Limb (tissue), 2 donors: ENCODE measurements around the gene EPHB2.

Experiments used
- DNase-seq, 2 donors: peaks; one replicate each; pipeline ENCODE4 v3.0.0-alpha.2; 2016; ENCODE audit errors: extremely low spot score in 2 of 2

EPHB2 gene

DNA sequence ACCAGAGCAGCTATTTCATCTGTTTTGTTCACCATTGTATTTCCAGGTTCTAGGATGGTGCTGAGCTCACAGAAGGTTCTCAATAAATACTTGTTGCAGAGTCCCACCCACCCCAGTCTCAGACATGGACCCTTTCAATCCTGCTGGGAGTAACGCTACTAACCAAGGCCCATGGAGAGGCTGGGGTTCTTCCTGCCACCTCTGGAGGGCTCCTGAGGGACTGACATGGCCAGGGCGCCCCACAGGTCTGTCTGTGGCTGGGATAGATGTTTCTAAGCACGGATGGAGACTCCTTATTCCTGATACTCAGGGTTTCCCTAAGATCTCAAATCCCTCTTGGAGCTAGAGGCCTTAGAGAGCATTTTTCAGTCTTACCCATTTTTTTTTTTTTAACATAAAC, 87.4 kb downstream of the EPHB2 start:
- no peak for DNase-seq

DNA sequence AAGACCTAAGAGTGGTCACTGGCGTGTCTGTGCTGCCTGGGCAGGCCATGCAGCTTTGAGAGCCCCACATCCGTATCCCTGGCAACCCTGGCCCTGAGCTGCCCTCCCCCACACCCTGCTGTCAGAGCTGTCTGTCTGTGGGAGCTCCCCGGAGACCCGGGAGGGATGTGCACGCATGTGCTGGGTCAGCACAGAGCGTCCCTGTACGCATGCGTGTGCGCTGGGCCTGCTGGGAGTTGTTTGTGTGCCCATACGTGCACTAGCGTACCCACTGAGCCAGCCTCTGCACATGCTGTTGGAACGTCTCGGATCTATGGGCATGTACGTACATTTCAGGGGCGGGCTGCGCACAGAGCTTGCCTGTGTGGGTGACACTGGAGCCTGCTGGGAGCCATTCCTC, 89.3 kb downstream of the EPHB2 start:
- DNase-seq = no peak

DNA sequence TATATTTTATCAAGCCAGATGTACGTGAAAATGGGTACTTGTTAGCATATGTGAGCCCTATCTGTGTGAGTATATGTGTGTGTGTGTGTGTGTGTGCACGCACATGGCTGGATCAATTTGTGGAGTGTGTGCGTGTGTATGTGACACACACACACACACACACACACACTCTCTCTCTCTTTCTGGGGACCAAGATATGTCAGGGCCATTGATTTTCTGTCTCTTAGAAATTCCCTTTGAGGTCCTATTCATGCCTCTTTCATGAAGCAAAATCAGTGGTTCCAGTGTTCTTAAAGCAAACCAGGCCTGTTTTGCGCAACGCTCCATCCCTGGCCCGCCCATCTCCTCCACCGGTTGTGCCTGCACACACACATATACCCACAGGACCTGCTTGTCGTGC, 90.0 kb downstream of the EPHB2 start:
- DNase-seq = no peak

DNA sequence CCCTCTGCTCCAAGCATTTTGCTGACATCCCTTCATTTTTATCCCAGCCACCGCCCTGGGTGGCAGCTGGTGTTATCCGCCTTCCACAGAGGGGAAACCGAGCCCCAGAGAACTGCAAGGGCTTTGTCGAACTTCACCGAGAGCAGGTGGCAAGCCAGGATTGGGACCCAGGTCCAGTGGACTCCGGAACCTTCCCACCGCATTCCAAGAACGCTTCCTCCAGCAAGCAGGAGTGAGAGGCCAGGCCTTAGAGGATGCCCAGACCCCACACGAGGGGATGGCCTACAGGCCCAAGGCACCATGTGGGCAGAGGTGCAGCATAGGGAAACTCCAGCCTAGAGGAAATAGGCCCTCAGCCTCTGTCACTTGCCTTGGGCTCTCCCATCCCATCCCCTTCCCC, 90.7 kb downstream of the EPHB2 start:
- DNase-seq = no peak

DNA sequence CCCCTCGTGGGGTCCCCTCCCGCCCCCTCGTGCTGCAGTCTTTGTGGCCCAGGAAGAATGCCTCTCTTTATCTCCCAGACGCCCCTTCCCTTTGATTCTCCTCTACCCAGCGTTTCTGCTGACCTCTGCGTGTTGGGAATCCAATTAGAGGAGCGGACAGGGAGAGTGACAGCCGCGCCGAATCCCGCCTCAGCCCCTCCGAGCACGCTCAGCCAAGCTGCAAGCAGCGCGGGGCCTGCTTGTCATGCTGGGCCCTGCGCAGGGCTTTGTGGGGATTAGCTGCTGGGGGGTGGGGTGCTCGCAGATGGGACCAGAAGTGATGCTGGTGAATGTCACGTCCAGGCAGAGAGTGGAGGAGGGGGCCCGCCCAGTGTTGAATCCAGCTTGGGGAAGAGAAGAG, 91.1 kb downstream of the EPHB2 start:
- DNase-seq = peak in 1 of 2 donors; percentile 69

DNA sequence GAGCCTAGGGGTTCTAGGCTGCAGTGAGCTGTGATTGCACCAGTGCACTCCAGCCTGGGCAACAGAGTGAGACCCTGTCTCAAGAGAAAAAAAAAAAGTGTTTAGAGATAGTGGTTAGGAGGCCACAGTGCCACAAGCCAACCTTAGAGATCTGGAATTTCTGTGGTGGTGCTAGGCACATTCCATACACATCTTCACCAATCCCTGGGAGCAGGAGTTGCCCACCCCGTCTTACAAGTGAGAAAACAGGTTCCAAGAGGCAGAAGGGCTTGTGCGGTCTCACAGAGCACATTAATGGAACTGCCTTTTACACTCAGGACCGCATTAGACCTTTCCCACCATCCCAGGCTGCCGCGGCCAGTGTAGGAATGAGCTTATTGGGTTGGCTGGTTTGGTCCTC, 93.2 kb downstream of the EPHB2 start:
- no peak for DNase-seq

DNA sequence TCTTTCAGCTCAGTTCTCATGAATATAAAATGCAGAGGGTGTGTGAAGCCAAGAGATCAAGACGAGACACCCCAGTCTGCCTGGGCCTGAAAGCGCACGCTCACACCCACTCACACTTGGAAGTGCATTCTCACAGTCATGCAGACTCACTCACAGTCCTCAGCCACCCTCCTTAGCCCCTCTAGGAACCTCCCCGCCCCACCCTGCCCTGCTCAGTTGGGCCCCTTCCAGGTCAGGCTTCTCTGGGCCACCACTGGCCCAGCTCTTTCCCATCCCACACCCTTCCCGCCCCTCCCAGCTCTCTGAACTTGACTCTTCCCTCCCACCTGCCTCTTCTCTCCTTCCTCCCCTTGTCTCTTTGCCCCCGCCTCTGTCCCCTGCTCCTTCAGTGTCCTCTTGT, 93.8 kb downstream of the EPHB2 start:
- no peak for DNase-seq

DNA sequence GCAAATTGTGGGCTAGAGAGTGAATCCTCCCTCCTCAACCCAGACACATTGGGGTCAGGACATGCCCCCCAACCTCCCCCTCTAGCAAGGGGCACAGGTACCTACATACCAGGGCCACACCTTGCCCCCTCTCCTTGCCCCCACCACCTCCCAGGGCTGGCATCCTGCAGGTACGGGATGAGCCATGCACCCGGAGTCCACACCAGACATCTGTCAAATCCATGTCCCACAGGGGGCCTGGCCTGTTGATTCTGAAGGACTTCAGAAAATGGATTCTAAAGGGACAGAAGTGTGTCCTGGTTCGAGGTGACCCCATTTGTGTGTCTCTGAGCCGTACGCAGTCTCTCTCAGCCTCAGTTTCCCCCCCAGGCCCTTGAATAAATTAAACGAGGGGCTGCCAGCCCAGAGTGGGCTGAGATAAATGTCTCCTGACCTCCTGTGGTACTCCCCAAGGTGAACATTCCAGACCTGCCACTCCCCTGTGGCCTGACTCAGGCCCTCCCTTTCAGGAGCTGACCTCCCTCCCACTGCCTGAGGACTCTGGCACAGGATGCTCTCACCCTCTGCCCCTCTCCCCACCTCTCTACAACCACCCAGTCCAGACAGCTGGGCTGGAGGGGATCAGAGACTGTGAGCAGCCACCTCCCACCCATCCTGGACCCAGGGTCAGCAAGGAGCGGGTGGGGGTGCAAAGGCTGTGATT, 94.5 kb downstream of the EPHB2 start:
- no peak for DNase-seq

DNA sequence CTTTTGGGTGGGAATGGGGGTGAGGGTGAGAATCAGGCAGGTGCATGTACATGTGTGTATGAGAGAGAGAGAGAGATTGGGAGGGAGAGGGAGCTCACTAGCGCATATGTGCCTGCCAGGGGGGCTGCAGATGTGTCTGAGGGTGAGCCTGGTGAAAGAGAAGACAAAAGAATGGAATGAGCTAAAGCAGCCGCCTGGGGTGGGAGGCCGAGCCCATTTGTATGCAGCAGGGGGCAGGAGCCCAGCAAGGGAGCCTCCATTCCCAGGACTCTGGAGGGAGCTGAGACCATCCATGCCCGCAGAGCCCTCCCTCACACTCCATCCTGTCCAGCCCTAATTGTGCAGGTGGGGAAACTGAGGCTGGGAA, 95.0 kb downstream of the EPHB2 start:
- DNase-seq = no peak

DNA sequence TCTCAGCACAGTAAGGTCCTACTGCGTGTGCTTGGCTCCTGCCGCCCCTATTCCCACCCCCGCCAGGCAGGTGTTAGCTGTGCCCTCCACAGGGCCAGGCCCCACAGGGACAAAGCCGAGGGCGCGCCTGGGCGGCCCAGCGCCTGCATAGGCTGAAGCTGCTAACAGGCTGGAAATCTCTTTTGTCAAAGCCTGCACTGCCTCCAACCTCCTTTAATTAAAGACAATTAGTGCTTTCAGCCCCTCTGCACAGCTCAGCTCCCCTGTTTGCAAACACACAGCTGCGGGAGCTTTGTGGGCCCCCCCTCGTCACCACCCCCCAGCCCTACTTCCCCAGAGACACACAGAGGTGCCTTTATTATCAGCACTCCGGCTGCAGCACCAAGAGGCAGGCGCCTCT, 95.9 kb downstream of the EPHB2 start:
- DNase-seq = no peak

DNA sequence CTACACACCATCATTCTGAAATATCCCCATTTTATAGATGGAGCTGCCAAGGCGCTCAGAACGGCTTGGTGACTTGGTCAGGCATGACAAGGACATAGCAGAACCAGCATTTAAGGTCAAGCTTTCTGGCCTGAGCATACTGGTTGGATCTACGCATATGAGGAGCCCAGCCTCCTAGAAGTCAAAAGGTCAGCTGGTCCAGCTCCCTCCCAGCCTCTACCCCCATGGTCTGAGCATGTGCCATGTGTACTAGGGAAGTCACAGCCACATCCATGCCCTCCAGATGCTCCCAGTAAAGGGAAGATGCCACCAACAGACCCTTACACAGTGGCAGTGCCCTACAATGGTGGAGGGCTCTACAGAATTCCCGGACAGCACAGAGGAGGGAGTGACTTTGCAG, 96.7 kb downstream of the EPHB2 start:
- DNase-seq = no peak

DNA sequence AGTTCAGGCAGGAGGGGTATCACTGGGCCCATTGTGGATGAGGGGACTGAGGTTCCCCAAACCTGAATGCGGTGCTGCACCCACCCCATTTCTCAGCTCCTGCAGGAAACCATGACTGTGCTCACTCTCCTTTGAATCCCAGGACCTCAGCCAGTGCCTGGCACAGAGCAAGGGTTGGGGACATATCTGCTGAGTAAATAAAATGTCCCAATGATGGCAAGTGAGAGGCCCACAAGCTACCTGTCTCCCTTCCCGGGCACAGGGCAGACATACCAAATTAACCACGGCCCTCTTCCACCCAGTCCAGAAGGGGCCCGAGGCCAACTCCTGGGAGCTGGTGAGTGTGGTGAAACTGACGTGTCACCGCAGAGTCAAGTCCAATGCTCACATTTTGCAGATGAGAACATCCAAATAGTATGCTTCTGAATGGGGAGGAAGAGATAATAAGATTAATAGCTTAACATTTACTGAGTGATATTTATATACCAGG, 97.6 kb downstream of the EPHB2 start:
- no peak for DNase-seq

DNA sequence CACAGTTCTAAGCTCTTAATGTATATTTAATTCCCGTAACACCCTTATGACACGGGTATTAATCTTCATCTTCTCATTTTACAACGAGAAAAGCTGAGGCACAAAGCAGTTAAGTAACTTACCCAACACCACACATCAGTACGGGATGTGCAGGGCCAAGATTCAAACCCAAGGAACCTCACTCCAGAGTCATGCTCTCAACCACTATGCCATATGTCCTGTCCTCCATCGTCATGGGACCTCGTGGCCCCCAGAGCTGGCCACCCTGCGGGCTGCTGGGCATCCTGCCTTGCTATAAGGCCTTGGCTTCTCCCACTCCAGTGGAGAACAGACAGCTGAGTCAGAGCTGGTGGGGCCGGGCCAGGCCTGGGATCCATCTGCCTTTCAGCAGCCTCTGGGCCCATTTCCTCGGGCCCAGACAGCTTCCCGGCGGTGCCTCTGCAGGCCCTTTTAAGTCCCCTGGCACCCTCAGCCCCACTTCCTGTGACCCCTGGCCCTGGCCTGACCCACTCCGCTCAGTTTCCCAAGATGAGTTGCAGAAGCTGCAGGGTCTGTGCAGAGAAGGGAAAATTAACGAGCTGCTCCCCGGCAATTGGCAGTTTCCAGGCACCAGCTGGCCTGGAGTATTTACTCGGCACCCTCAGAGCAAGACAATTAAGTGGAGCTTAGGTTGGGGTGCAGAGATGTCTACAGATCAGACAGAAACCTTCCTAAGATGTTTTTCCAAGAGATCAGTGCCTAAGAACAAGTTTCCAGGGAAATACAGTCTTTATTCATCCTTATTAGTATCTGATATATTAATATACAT, 98.2 kb downstream of the EPHB2 start:
- no peak for DNase-seq

DNA sequence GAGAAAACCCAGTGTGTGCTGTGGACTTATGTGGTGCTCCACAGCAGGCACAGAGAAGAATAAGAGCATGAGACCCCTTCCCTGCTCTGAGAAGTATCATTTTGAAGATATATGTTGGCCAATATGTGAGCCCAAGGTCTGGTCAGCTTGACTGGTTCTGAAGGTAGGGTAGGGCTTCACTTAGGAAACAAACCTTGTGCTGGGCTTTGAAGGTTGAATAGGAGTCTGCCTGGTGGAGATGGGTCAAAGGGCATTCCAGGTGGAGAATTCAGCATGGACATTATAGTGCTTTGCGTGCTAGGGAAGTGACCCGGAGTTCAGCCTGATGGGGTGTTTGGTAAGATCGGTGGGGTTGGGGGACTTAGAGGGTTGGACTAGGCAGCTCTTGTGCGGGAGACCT, 99.1 kb downstream of the EPHB2 start:
- DNase-seq = no peak

DNA sequence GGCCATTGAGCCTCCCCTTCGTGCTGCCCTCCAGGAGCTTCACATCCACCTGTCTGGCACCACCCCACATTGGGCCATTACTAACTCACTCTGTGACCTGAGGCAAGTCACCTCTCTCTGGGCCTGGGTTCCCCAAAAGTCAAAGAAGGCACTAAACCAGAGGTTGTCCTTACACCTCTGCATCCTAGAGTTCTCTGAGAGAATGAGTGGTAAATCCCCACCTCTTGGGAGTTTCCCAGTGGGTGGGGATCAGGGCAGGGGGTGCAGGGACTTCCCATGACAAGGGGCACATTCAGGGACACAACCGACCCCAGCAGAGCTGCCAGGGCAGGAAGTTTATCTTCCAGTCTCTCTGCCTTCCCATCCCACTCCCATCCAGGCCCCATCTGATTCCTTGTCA, 99.7 kb downstream of the EPHB2 start:
- no peak for DNase-seq

DNA sequence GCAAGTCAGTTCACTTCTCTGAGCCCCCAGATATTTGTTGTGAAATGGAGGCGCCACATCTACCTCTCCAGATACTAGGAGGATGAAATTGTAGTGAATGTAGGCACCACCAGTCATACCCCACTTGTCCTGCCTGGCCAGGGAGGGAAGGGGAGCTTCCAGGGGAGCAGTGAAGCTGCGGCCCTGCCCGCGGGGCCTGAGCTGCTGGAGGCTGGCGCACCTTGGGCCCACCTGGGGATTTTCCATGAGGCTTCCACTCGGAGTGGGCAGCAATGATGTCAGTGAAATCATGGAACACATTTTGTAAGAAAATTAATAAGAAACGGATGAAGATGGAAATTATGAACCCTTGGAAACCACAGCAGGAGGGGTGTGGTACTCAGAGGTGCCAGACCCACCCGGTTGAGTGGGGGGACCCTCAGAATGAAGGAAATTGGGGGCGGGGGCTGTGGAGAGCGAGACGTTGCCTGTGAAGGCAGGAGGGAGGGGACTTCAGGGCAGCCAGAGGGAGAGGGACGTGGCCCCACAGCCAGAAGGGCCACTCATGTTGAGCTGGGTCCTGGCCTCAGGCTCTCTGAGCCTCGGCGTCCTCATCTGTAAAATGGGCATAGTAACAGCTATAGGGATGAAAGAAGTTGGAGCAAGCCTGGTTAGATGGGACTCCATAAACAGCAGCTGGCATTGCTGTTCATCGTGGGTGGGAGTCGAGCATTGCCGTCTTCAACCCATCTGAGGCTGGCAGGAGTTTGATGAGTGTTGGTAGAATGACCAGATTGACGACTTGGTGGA, 101.6 kb downstream of the EPHB2 start:
- no peak for DNase-seq

DNA sequence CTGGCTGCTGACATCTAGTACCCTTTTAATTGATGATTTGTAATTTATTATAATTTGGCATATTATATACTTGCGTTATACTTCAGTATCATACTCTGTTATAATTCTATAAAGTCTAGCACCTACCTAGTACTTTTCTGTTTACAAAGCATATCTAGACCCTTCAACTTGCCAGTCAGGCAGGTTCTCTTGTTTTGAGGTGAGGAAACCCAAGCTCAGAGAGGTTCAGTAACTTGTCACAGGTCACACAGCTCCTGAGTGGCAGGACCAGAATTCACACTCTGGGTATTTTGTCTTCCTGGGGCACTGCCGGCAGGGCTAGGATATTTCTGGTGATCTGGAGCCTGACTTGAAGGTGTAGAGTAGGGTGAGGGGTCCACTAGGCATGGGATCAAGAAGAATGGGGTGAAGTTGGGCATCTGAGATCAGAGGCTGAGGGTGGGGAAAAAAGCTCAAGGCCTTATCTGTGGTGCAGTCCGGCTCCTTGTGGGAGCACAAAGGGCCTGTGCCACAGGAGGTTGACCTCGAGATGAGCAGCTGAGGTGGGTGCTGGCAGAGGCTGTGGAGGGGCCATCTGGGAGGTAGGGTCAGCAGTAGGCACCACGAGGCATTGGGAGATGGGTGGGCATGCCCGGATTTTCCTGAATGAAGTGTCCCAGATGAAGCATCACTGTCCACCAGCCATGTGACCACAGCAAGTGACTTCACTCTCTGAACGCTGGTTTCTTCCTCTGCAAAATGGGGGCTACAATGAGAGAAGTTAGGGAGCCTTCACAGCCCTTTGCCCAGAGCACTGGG, 102.6 kb downstream of the EPHB2 start:
- no peak for DNase-seq

DNA sequence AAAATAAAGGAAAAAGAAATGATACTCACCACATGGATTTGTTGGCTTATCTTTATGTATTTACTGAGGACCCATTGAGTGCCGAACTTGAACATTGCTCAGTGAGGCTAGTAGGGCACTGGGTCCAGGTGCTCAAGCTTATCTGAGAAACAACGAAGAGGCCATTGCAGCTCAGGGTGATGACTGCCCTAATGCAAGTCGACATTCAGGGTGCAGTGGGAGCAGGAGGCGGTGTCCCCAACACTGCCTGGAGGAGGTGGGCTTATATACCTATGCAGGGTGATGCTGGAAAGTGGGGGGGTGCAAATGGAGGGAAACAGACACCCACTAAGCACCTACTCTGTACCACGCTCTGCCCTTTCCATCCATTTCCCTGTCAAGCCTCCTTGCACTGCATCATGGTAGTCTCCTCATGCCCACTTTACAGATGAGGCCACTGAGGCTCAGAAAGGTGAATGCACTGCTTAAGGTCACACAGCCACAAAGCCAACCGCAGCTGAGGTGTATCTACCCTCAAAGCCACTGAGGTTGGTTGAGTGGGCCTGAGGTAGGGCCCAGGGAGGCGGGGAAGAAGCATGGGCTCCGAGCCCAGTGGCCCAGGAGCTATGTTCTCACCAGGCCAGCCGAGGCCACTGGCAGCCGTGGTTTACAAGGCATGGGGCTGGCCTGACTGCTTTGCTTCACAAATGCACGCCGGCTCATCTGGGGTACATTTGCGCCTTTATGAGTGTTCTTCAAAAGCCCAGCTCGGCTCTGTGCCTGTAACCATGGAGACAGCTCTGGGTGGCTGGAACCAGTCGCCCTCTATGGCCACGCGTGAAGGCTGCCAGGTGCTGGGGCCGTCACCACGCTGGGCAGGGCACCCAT, 103.8 kb downstream of the EPHB2 start:
- peak; percentile 59 to 80 for DNase-seq

DNA sequence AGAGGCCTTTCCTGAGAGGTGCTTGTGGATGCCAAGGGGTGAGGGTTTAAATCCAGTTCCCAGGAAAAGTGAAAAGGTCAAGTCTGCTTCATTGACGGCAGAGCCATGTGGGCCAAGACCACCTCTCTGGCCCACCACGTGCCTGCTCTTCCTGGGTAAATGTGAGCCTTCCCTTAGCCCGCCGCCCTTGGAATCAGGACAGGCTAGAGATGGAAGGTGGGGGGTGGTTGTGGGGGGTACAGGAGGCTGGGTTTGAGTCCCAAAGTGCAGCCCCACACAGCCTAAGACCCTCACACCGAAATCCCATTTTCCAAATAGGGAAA, 104.4 kb downstream of the EPHB2 start:
- DNase-seq = no peak

DNA sequence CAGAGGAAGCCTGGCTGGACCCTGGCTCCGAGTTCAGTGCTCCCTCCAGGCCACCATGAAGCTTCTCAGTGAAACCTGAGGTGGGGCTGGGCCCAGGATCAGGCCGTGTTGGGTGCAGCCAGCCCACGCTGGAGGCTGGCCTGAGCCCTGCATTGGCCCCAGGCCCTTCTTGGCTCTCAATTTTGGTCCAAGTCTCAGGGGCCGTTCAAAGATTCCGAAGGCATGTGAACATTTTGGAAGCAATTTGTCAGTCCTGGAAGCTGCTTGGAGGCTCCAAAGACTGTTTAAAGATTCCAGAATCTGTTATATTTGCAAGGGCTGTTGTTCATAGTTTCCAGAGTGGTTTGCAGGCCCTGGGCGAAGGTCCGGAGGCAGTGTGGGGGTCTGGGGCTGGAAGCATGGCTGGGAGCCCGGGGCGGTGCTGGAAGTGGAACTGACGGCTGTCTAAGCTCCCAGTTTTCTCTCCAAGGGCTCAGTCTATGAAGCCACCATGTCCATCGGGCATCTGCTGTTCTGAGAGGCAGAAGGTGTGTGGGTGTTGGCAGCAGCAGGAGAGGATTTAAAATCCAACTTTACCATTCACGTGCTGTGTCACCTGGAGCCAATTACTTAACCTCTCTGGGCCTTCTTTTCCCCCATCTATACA, 104.9 kb downstream of the EPHB2 start:
- DNase-seq = peak in 1 of 2 donors; percentile 56
